Bone marrow (tissue), 2 donors: Measurements from ENCODE around the gene SSBP2.

Experiments used
- DNase-seq, 2 donors: peaks; one replicate each; lab custom pipeline; 2025; lab: John Stamatoyannopoulos, UW

The SSBP2 gene

GRCh38 chr5:81389025-81389424, 361.9 kb downstream of the SSBP2 start:
- DNase-seq = no peak

- no peak for DNase-seq
Observed at GRCh38 chr5:81388169-81388568, 362.7 kb downstream of the SSBP2 start.

GRCh38 chr5:81383867-81384266, 367.0 kb downstream of the SSBP2 start:
- no peak for DNase-seq

- DNase-seq = no peak
Observed at GRCh38 chr5:81371354-81371876, 379.5 kb downstream of the SSBP2 start.

GRCh38 chr5:81370912-81371311, 380.0 kb downstream of the SSBP2 start:
- DNase-seq = no peak

- DNase-seq = no peak
Observed at GRCh38 chr5:81365541-81365940, 385.4 kb downstream of the SSBP2 start.

- DNase-seq = no peak
Observed at GRCh38 chr5:81363093-81363871, 387.6 kb downstream of the SSBP2 start.
